Keratinocyte (primary cell): ENCODE data around the gene SUMF2. TPM values are rescaled to one million over a fixed set of nuclear protein-coding genes. Genes with fewer than 3 reads are reported as not detected.
"Not testable (repeated sequence)": the region's sequence is repeated elsewhere in the genome, so short reads cannot be mapped to it uniquely, and the experiment has no call there.

Experiments
- DNase-seq: peaks from one replicate; pipeline ENCODE4 v3.0.0-alpha.2; 2011; ENCODE audit warnings: low read depth, missing footprints, low spot score
- FAIRE-seq: peaks from 2 replicates; lab custom pipeline; 2011; peaks lifted over from hg19 to GRCh38; lab: Jason Lieb, UNC
- H2AFZ ChIP-seq: 2 replicates; pipeline ENCODE4 v1.6.0; 2012; ENCODE audit warnings: low read length, control low read depth, inconsistent platforms; ENCODE audit not compliant: control insufficient read depth
- H3K27ac ChIP-seq: 2 replicates; pipeline ENCODE4 v1.5.1; 2011; ENCODE audit warnings: low read length; ENCODE audit not compliant: control insufficient read depth, insufficient read depth
- H3K27me3 ChIP-seq: 3 replicates; pipeline ENCODE4 v1.6.0; 2011; ENCODE audit warnings: low read length; ENCODE audit not compliant: control insufficient read depth, insufficient read depth; ENCODE audit errors: extremely low read depth
- H3K36me3 ChIP-seq, 2 experiments: 2 replicates in 1 of 2; 3 replicates in 1 of 2; pipeline ENCODE4 v1.5.1; 2011; ENCODE audit warnings: low read length in 2 of 2, mild to moderate bottlenecking in 1 of 2; ENCODE audit not compliant: control insufficient read depth in 2 of 2, insufficient read depth in 2 of 2; ENCODE audit errors: extremely low read depth in 1 of 2
- H3K4me1 ChIP-seq: 3 replicates; pipeline ENCODE4 v1.5.1; 2011; ENCODE audit warnings: low read length; ENCODE audit not compliant: control insufficient read depth, insufficient read depth; ENCODE audit errors: extremely low read depth
- H3K4me2 ChIP-seq: 3 replicates; pipeline ENCODE4 v1.6.0; 2011; ENCODE audit warnings: low read depth, low read length; ENCODE audit not compliant: control insufficient read depth, insufficient read depth; ENCODE audit errors: extremely low read depth
- H3K4me3 ChIP-seq, 3 experiments: fragments of 200-600 bp in 1 of 3; sonication (generic) in 1 of 3; 2 replicates in 2 of 3; 3 replicates in 1 of 3; pipeline ENCODE4 v1.5.1; 2011 to 2016; ENCODE audit warnings: low read length in 3 of 3, mild to moderate bottlenecking in 3 of 3, control low read depth in 2 of 3, inconsistent platforms in 1 of 3, low read depth in 1 of 3, mixed read lengths in 1 of 3, mixed run types in 1 of 3, moderate library complexity in 1 of 3; ENCODE audit not compliant: control insufficient read depth in 2 of 3, insufficient read depth in 2 of 3; ENCODE audit errors: extremely low read depth in 1 of 3
- H3K79me2 ChIP-seq: 2 replicates; pipeline ENCODE4 v1.6.0; 2012; ENCODE audit warnings: low read length; ENCODE audit not compliant: control insufficient read depth, insufficient read depth
- H3K9ac ChIP-seq: 3 replicates; pipeline ENCODE4 v1.6.0; 2011; ENCODE audit warnings: low read length; ENCODE audit not compliant: control insufficient read depth, insufficient read depth; ENCODE audit errors: extremely low read depth
- H3K9me1 ChIP-seq: 3 replicates; pipeline ENCODE4 v1.6.0; 2011; ENCODE audit warnings: low read length; ENCODE audit not compliant: control insufficient read depth, insufficient read depth; ENCODE audit errors: extremely low read depth
- H3K9me3 ChIP-seq: 2 replicates; pipeline ENCODE4 v1.5.1; 2012; ENCODE audit warnings: low read depth, low read length; ENCODE audit not compliant: control insufficient read depth
- H4K20me1 ChIP-seq: 3 replicates; pipeline ENCODE4 v1.6.0; 2011; ENCODE audit warnings: low read length; ENCODE audit not compliant: control insufficient read depth, insufficient read depth; ENCODE audit errors: extremely low read depth
- CTCF ChIP-seq, 3 experiments: IDR thresholded peaks in 1 of 3; conservative IDR thresholded peaks in 1 of 3; optimal IDR thresholded peaks in 1 of 3; 2 replicates in 2 of 3; 3 replicates in 1 of 3; pipeline versions ENCODE3 to v1.5.1; 2011; ENCODE audit warnings: low read length in 3 of 3, mild to moderate bottlenecking in 3 of 3, moderate library complexity in 2 of 3, control low read depth in 1 of 3, inconsistent platforms in 1 of 3; ENCODE audit not compliant: insufficient read depth in 2 of 3; ENCODE audit errors: extremely low read depth in 1 of 3
- EZH2 ChIP-seq: IDR thresholded peaks from one replicate; pipeline ENCODE4 v1.6.1; 2012; ENCODE audit warnings: inconsistent platforms, mild to moderate bottlenecking, low read length, moderate library complexity
- dilution Hi-C: fragments of 300-500 bp; cut with MboI; formaldehyde crosslinking; loops from one replicate; pipeline ENCODE4 v1.7.0; 2020; ENCODE audit warnings: low sequenced_read_pairs; ENCODE audit not compliant: extremely low pct_ligation_motif_present
- polyA plus RNA-seq, 5 experiments: library from polyadenylated mRNA; depleted of rRNA in 3 of 5; stranded (reverse) in 3 of 5; stranded (forward) in 1 of 5; unstranded in 1 of 5; fragments of >200 nt; gene quantifications; 1 replicate in 1 of 5; 2 replicates in 3 of 5; 3 replicates in 1 of 5; pipeline versions ENCODE4 v1.2.1 to v1.2.3, GENCODE V29; 2011 to 2012; ENCODE audit warnings: missing spikeins in 2 of 5, low read depth in 1 of 5, low replicate concordance in 1 of 5

Gene SUMF2
- polyA plus RNA-seq, 1 donor (not counting 4 experiments of a cell fraction or from before 2014, with no cell fraction given), result 73.8 TPM

GRCh38 chr7:56099653-56100052, 35.6 kb downstream of the SUMF2 start:
- Histone ChIP-seq H3K4me2 (no peak overlapping the region), H3K4me1 (peaks cover under 1% of the 10 kb centered on the region), H3K27me3 (no peaks in the 10 kb centered on the region), H3K27ac (no peak overlapping the region), H3K9ac (no peak overlapping the region), H3K36me3 (peaks cover 23 to 24% of the 10 kb centered on the region in 2 experiments), H4K20me1 (no peaks in the 10 kb centered on the region), H3K9me3 (no peaks in the 10 kb centered on the region), H3K79me2 (peaks cover 10% of the 10 kb centered on the region), H2AFZ (no peak overlapping the region), H3K9me1 (no peaks in the 10 kb centered on the region), H3K4me3 (no peak overlapping the region)
- dilution Hi-C loops, result no loop called here
- FAIRE-seq (no peak), DNase-seq (no peak)
- TF ChIP-seq EZH2 (no peak), CTCF (optimal IDR thresholded peaks at IDR 0.05 in 1 of 3, IDR thresholded peaks at IDR 0.05 in 1 of 3, conservative IDR thresholded peaks at IDR 0.05 in 1 of 3; ENCODE audit: extremely low read depth in 1 of 3, insufficient read depth in 2 of 3, low read length in 3 of 3) (no peak)

DNA sequence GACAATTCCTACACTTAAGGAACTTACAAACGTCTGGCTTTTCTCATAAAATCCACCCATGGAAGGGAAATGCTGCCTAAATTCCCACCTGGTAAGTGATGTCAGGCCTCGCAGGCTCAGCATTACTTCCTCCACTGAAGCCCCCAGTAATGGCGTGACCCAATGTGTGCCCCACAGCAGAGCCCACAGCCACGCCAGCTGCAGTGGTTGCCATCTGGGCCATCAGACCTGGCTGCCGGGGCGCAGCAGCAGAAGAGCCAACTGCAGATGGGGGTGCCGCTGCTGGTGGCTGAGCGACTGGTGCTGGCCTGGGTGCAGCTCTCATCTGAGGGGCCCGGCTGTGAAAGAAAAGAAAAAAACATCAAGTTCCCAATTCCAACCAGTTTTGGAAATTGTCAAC, 40.1 kb downstream of the SUMF2 start:
- Histone ChIP-seq H3K36me3 (peaks cover 23 to 24% of the 10 kb centered on the region in 2 experiments), H3K79me2 (peaks cover 27% of the 10 kb centered on the region)
- dilution Hi-C loops, FAIRE-seq, H3K9me3 ChIP-seq, H3K9ac ChIP-seq, H4K20me1 ChIP-seq, H3K4me3 ChIP-seq, H3K4me1 ChIP-seq, H3K4me2 ChIP-seq, H3K9me1 ChIP-seq, H2AFZ ChIP-seq, DNase-seq, H3K27me3 ChIP-seq, H3K27ac ChIP-seq: not testable (repeated sequence)

GRCh38 chr7:56105508-56105907, 41.4 kb downstream of the SUMF2 start:
- peak overlapping the region; percentile 99 for H3K27ac ChIP-seq
- H4K20me1 ChIP-seq, result no peaks in the 10 kb centered on the region
- peak overlapping the region; percentile 89 to 99 (median 95) for H3K4me3 ChIP-seq
- H3K4me1 ChIP-seq, result peaks cover 6% of the 10 kb centered on the region
- no peaks in the 10 kb centered on the region for H3K9me1 ChIP-seq
- dilution Hi-C loops, result no loop called here
- H3K9ac ChIP-seq, result peak overlapping the region; percentile 99
- no peaks in the 10 kb centered on the region for H3K27me3 ChIP-seq
- H3K79me2 ChIP-seq, result peaks cover 27% of the 10 kb centered on the region
- peaks cover 16 to 18% of the 10 kb centered on the region in 2 experiments for H3K36me3 ChIP-seq
- DNase-seq (peak; percentile 40), FAIRE-seq (no peak)
- H3K4me2 ChIP-seq, result peak overlapping the region; percentile 91
- TF ChIP-seq EZH2 (no peak), CTCF (optimal IDR thresholded peaks at IDR 0.05 in 1 of 3, IDR thresholded peaks at IDR 0.05 in 1 of 3, conservative IDR thresholded peaks at IDR 0.05 in 1 of 3; ENCODE audit: extremely low read depth in 1 of 3, insufficient read depth in 2 of 3, low read length in 3 of 3) (no peak)
- no peak overlapping the region for H2AFZ ChIP-seq
- H3K9me3 ChIP-seq, result no peaks in the 10 kb centered on the region
